Activated naive CD4-positive, alpha-beta T cell treated with anti-CD3 and anti-CD28 coated beads, Interleukin-2, amount 10 ng/mL, durations not matched to agents 7 days and 5 days (primary cell): ENCODE results near the gene MICAL2.

ENCODE experiments used
- CTCF ChIA-PET: fragments of 350-600 bp; sonication (Branson Sonifier 250); formaldehyde crosslinking; loops from one replicate; lab custom pipeline; 2021; ENCODE audit warnings: antibody characterized with exemption; lab: Charles Lee
- DNase-seq: peaks from one replicate; pipeline ENCODE4 v3.0.0-alpha.2; 2020
- H3K27ac Mint-ChIP-seq: one replicate; pipeline ENCODE4 v1.8.0; 2021; ENCODE audit warnings: mild to moderate bottlenecking, moderate library complexity, mixed read lengths
- H3K27me3 Mint-ChIP-seq: one replicate; pipeline ENCODE4 v1.8.0; 2021; ENCODE audit warnings: mild to moderate bottlenecking, mixed read lengths
- H3K36me3 Mint-ChIP-seq: one replicate; pipeline ENCODE4 v1.8.0; 2021; ENCODE audit warnings: mixed read lengths
- H3K4me1 Mint-ChIP-seq: one replicate; pipeline ENCODE4 v1.8.0; 2021; ENCODE audit warnings: mixed read lengths
- H3K4me3 Mint-ChIP-seq: one replicate; pipeline ENCODE4 v1.8.0; 2021; ENCODE audit warnings: mild to moderate bottlenecking, moderate library complexity, mixed read lengths
- H3K9me3 Mint-ChIP-seq: one replicate; pipeline ENCODE4 v1.8.0; 2021; ENCODE audit warnings: mixed read lengths

The MICAL2 gene

DNA sequence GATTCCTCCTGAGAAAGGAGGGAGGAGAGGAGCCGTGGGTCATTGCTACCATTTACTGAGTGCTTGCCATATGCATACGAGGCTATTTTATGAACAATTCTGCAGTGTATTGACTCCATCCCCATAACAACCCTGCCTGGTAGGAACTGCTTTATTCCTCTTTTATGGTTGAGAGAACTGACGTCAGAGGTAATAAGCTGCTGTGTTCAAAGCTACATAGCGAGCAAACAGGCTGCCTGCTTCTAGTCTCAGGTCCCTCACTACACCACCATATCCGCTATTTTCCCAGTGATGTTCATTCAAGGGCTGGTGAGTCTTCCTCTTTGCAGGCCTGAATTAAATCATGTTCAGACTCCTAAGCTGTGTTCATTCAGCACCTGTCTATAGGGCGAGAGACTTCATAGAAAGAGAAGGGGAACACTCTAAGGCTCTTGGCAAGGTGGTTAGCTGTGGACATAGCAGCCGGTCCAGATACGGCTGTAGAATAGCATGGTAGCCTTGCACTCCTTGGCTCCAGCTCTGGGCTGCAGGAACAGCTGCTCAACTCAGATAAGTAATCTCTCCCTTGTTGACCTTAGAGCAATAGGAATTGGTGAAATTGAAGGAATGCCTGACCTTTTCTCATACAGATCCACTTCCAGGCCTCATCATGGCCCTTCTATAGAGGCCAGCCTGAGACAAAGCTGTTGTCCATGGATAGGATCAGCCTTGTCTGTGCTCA is 82.6 kb downstream of the MICAL2 start:
- peaks cover 64% of the 10 kb centered on the region for H3K4me1 Mint-ChIP-seq
- CTCF ChIA-PET = interaction anchor here (1.0 to 3.6 kb wide), 4 partner anchors 13 to 89 kb away, joined by 3 to 14 read pairs (median 6); no protein-coding TSS in a partner anchor

DNA sequence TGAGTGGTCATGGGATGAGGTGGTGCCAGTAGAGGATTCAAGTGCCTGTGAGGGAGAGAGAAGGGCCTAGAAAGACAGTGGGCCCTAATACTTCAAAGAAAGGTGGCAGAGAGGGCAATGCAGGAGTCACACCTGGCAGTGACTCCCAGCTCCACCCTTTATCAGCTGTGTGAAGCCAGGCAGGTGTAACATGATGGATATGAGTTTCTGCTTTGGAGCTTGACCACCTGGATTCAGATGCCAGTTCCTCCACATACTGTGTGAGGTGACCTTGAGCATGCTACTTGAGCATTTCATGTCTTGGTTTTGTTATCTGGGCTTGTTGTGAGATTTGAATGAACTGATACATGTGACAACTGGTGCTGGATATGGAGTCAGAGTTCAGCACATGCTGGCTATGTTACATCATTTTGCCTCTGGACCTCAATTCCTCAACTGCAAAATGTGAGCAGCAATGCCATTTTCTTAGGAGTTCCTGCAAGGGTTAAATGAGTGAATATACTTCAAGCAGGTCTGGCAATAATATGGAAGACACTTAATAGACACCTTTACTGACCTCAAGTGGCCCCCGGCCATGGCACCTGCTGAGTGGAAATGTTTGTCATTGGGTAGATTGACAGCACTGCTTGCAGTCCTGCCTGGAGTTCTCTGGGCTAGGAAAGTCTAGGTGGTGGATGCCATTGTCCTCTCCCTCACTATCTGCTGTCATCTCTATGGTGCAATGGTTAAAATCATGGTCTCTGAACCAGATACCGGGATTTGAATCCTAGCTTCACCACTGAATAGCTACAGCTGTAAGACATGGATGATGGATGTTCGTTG is 83.3 kb downstream of the MICAL2 start:
- Mint-ChIP-seq H3K36me3 (peaks cover 7% of the 10 kb centered on the region), H3K4me1 (peaks cover 69% of the 10 kb centered on the region), H3K9me3 (no peaks in the 10 kb centered on the region), H3K4me3 (no peak overlapping the region), H3K27ac (no peak overlapping the region), H3K27me3 (no peaks in the 10 kb centered on the region)
- DNase-seq = no peak
- CTCF ChIA-PET = interaction anchor here (0.7 to 3.6 kb wide), 8 partner anchors 11 to 88 kb away, joined by 3 to 14 read pairs (median 4); no protein-coding TSS in a partner anchor

More for the DNA sequence above, 82.6 kb downstream of the MICAL2 start:
- Mint-ChIP-seq H3K9me3 (no peaks in the 10 kb centered on the region), H3K36me3 (peaks cover 7% of the 10 kb centered on the region), H3K4me3 (no peak overlapping the region), H3K27me3 (no peaks in the 10 kb centered on the region), H3K27ac (no peak overlapping the region)
- DNase-seq = no peak

DNA sequence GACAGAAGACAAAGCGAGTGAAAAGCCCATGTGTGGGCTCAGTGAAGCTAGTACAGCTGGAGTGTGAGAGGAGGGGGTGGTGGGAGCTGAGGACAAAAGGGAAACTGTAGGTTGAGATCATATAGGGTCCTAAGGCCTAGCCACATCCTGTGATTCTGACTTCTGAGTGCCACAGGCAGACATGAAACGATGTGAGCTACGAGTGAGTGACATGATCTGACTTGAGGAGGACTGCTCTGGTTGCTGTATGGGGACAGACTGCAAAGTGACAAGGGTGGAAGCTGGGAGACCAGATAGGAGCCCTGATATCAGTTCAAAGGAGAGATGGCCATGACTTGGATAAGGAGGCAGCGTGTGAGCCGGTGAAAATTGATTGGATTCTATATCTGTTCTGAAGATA is 85.4 kb downstream of the MICAL2 start:
- Mint-ChIP-seq H3K4me1 (peaks cover 69% of the 10 kb centered on the region), H3K36me3 (peaks cover 7% of the 10 kb centered on the region), H3K27me3 (no peaks in the 10 kb centered on the region), H3K4me3 (peak overlapping the region; percentile 70), H3K9me3 (no peaks in the 10 kb centered on the region), H3K27ac (peak overlapping the region; percentile 92)
- peak; percentile 73 for DNase-seq
- CTCF ChIA-PET = interaction anchor here (0.9 to 2.4 kb wide), 6 partner anchors 11 to 108 kb away, joined by 3 to 7 read pairs (median 5); no protein-coding TSS in a partner anchor

DNA sequence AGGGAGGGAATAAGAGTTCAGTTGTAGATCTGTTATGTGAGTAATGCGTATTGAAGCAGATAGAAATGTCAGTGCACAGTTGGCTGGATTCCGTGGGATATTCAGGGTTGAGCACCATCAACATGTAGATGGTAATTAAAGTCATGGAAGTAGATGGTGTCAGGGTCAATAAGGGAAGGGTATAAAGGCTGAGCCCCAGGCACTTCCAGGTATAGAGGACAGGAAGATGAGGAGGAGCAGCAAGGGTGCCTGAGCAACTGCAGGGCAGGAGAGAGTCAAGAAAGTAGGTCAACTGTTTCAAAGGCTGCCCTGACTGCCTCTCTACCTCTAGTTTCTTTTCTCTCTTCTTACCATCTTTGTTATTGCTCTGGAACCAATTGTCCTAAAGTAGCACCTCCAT is 85.9 kb downstream of the MICAL2 start:
- Mint-ChIP-seq H3K27ac (peak overlapping the region; percentile 92), H3K27me3 (no peaks in the 10 kb centered on the region), H3K4me1 (peaks cover 69% of the 10 kb centered on the region), H3K4me3 (peak overlapping the region; percentile 70), H3K36me3 (peaks cover 7% of the 10 kb centered on the region), H3K9me3 (no peaks in the 10 kb centered on the region)
- CTCF ChIA-PET = interaction anchor here (1.0 to 1.5 kb wide), 3 partner anchors 12 to 108 kb away, joined by 5 read pairs; no protein-coding TSS in a partner anchor
- peak; percentile 33 for DNase-seq

DNA sequence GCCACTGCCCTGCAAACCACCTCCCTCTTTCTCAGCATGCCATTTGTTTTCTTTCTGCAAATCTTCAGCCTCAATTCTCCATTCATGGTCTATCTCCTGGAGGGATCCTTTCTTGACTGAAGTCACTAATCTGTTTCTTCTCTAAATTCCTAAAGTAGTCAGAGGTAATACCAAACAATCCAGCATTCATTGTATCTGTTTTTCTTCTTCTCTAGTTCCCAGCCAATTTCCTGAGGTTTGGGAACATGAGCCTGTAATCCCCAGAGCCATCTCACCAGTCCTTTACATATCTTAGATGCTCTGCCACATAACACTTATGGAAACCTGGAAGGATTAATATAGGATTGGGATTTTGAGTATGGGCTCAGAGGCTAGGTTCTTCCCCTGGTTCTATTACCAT is 86.5 kb downstream of the MICAL2 start:
- Mint-ChIP-seq H3K27ac (peak overlapping the region; percentile 92), H3K9me3 (no peaks in the 10 kb centered on the region), H3K4me1 (peaks cover 69% of the 10 kb centered on the region), H3K36me3 (peaks cover 5% of the 10 kb centered on the region), H3K27me3 (no peaks in the 10 kb centered on the region), H3K4me3 (peak overlapping the region; percentile 70)
- no peak for DNase-seq
- CTCF ChIA-PET = interaction anchor here (0.7 to 6.1 kb wide), 6 partner anchors 38 to 109 kb away, joined by 3 to 49 read pairs (median 3); partner anchors contain the start of gene MICAL2

DNA sequence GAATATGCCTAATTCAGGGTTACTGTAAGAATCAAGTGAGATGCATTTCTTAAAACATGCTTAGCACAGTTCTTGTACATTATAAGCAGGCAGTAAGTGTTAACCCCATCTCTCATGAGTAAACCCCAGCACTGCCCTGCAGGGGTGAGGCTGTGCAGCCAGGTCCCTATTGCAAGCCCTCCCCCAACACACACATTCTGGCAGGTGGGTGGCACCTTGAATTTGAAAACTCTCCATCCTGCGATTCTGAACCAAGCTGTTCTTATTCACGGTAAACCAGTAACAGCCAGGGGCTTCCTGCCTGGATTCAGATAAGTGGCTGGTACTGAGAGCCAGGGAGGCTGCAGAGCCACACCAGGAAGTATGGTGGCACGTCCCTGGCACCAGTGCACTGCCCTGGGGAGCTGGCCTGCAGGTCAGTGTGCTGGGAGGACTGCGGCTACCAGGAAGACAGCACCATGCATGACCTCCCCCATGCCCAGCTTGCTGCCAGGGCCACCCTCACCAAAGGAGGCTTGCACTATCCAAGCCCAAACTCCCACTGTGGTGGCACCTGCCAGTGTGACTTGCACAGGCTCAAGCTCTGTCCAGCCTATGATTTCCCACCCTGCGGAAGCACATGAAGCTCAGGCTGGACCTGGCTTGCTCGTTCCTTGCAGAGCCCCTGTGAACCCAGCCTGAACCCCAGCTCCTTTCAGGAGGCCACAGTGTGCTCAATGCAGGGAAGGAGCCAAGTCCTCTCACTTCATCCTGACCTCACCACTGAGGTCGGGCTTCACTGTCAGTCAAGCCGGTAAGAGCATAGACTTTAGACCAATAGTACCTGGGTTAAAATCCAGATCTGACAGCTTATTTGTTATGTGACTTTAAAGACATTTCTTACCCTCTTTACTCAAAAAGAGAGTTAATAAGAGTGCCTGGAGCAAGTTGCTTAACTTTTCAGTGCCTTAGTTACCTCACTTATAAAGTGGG is 88.1 kb downstream of the MICAL2 start:
- no peak for DNase-seq
- Mint-ChIP-seq H3K4me1 (peaks cover 60% of the 10 kb centered on the region), H3K4me3 (no peak overlapping the region), H3K36me3 (peaks cover 6% of the 10 kb centered on the region), H3K27me3 (no peaks in the 10 kb centered on the region), H3K9me3 (no peaks in the 10 kb centered on the region), H3K27ac (no peak overlapping the region)
- CTCF ChIA-PET = interaction anchor here (0.9 to 6.1 kb wide), 16 partner anchors 20 to 111 kb away, joined by 3 to 49 read pairs (median 4); no protein-coding TSS in a partner anchor

DNA sequence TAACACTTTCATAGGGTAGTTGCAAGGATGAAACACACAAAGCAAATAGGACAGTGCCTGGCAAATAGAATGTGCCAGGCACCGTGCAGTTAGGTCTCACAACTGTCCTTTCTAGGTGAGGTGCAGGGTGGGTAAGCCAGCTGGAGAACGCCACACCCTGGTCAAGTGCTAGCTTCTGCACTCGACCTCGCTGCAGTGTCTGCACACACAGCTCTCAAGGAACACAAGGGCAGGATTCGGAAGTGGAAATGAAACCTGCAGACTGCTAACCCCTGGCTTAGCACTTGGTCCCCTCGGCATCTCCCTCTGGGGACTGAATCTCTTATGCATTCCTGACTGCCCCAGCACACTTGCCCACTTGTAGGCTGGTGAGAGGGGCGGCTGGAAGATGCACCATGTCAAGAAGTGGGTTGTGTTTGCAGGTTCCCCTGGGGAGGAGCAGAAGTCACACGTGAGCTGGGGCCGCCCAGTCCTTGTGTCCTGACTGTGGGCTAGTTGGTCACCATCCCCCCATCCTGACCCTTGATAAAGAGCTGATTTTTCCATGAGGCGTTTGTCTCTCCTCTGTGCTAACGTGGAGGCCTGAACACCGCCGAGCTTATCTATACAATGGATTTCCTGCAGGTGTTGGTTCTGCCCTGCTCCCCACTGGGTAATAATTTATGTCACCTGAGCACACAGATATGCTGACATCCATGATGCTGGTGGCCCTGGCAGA is 89.0 kb downstream of the MICAL2 start:
- CTCF ChIA-PET = interaction anchor here (0.9 to 6.1 kb wide), 14 partner anchors 20 to 152 kb away, joined by 3 to 49 read pairs (median 4); no protein-coding TSS in a partner anchor
- no peak overlapping the region for H3K27ac Mint-ChIP-seq
- DNase-seq = no peak
- H3K4me3 Mint-ChIP-seq = no peak overlapping the region
- H3K36me3 Mint-ChIP-seq = peaks cover 10% of the 10 kb centered on the region
- no peaks in the 10 kb centered on the region for H3K9me3 Mint-ChIP-seq
- peaks cover 55% of the 10 kb centered on the region for H3K4me1 Mint-ChIP-seq
- H3K27me3 Mint-ChIP-seq = no peaks in the 10 kb centered on the region

DNA sequence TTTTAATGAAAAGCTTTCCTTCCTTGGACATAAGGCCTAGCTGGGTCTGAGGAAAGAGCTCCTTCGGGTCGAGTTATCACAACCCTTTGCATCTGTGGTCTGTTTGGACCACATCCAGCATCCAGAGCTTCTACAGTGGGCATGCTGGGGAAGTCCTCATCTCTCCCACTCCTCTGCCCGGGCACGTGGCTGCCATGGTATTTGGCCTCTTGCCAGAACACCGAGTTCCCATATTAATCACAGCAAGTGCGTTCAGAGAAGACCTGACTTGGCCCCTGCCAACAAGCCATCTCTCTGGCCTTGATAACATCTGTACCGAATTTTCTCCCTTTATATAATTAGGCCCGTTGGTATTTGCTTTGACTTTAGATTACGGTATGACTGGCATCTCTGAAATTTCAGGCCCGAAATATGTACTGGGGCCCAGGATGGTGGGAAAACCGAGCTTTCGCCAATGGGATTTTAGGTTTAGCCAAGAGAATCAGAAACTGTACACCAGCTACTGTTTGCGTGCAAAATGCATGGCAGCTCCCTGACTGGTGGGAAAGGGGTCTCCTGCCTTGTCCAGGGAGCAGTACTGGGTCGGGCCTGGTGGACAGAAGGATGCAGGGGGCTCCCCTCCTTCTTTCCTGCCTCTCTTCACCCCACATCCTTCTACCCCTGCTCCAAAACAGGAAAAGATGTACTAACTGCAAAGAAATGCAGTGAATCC is 90.0 kb downstream of the MICAL2 start:
- H3K4me1 Mint-ChIP-seq = peaks cover 45% of the 10 kb centered on the region
- H3K36me3 Mint-ChIP-seq = peaks cover 10% of the 10 kb centered on the region
- H3K9me3 Mint-ChIP-seq = no peaks in the 10 kb centered on the region
- no peak overlapping the region for H3K27ac Mint-ChIP-seq
- DNase-seq = no peak
- H3K27me3 Mint-ChIP-seq = no peaks in the 10 kb centered on the region
- CTCF ChIA-PET = interaction anchor here (1.0 to 6.1 kb wide), 7 partner anchors 23 to 153 kb away, joined by 3 to 49 read pairs (median 5); no protein-coding TSS in a partner anchor
- no peak overlapping the region for H3K4me3 Mint-ChIP-seq

DNA sequence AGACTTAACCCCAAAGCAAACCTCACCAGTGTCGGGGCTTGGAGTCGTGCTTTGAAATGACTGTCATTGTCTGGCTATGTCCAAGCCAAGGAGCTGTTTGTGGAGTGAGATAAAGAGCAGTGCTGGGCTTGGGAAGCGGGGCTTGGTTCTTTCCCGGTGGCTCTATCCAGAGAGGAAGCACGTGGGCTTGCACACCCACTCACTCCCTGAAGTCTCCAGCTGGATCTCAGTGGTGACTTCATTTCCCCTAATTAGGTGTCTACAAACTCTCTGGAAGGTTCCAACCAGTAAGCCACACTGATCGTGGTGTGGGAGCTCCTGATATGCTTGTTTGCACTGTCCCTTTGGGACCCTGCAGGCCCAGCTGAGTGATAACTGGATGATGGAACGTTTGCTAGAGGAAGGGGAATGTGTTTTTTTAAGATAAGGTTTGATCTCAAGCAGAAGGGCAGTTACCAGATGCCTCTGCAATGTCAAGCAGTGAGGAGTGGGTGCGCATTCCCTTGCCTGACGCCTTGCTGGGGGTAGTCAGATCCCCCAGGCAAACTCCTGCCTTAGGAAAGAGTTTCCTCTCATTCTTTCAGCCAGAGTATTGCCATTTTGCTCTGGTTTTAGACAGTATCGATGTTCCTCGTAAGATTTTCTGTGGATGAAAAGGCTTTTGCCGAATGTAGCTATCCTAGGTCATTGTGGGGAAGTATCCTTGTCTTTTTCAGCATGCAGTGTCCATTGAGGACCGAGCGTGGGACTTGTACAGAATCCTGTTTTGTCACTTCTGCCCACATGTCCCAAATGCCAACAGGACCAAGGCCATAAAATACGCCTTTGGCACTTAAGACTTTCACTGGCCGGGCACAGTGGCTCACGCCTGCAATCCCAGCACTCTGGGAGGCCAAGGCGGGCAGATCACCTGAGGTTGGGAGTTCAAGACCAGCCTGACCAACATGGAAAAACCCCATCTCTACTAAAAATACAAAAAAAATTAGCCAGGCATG is 90.9 kb downstream of the MICAL2 start:
- CTCF ChIA-PET = interaction anchor here (0.5 to 6.1 kb wide), 7 partner anchors 33 to 159 kb away, joined by 3 to 49 read pairs (median 4); no protein-coding TSS in a partner anchor
- no peak for DNase-seq
- H3K9me3 Mint-ChIP-seq = no peaks in the 10 kb centered on the region
- no peak overlapping the region for H3K27ac Mint-ChIP-seq
- H3K4me1 Mint-ChIP-seq = peaks cover 37% of the 10 kb centered on the region
- no peaks in the 10 kb centered on the region for H3K27me3 Mint-ChIP-seq
- peaks cover 14% of the 10 kb centered on the region for H3K36me3 Mint-ChIP-seq
- H3K4me3 Mint-ChIP-seq = no peak overlapping the region

DNA sequence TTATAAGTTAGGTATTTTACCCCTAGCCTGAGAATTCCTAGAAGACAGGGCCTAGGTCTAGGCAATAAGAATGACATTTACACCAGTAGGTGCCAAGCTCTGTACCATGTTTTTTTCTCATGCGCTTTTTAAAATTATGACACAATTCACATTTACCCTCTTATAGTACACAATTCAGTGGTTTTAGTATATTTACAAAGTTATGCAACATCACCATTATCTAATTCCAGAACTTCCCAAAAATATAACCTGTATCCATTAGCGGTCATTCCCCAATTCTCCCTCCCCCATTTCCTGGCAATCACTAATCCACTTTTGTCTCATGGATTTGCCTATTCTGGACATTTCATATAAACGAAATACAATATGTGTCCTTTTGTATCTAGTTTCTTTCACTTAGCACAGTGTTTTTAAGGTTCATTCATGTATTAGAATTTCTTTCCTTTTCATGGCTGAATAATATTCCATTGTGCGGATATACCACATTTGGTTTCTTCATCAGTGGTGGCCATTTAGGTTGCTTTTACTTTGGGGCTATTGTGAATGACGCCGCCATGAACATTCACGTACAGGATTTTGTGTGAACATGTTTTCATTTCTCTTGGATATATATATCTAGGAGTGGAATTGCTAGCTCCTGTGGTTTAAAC is 92.4 kb downstream of the MICAL2 start:
- H3K4me3 Mint-ChIP-seq = no peak overlapping the region
- H3K4me1 Mint-ChIP-seq = peaks cover 25% of the 10 kb centered on the region
- CTCF ChIA-PET = interaction anchor here (1.2 to 6.1 kb wide), 2 partner anchors 32 to 116 kb away, joined by 3 to 49 read pairs; no protein-coding TSS in a partner anchor
- H3K36me3 Mint-ChIP-seq = peaks cover 16% of the 10 kb centered on the region
- H3K27me3 Mint-ChIP-seq = no peaks in the 10 kb centered on the region
- no peak for DNase-seq
- H3K27ac Mint-ChIP-seq = no peak overlapping the region
- no peaks in the 10 kb centered on the region for H3K9me3 Mint-ChIP-seq

DNA sequence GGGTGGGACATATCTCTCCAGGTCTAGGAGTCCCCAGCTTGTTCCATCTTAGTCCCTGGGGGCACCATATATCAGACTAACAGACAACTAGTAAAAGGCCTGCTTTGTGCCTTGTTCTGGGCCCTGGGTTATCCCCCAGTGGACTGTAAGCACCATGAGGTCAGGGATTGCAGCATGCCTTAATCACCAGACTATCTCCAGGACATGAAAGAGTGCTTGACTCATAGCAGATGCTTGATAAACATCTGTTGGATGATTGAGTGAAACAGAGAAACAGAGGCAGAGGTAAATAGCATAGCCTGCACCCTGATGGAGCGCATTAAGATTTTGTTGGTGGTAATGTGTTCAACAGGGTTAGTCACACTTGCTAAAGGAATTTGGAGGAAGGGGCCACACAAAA is 94.1 kb downstream of the MICAL2 start:
- H3K27ac Mint-ChIP-seq = no peak overlapping the region
- DNase-seq = no peak
- H3K27me3 Mint-ChIP-seq = no peaks in the 10 kb centered on the region
- H3K9me3 Mint-ChIP-seq = no peaks in the 10 kb centered on the region
- H3K36me3 Mint-ChIP-seq = peaks cover 27% of the 10 kb centered on the region
- peaks cover 8% of the 10 kb centered on the region for H3K4me1 Mint-ChIP-seq
- H3K4me3 Mint-ChIP-seq = no peak overlapping the region
- CTCF ChIA-PET = interaction anchor here (1.2 to 3.4 kb wide), 3 partner anchors 10 to 29 kb away, joined by 3 to 14 read pairs (median 4); no protein-coding TSS in a partner anchor
